Psoas muscle (tissue), 8 donors: Measurements from ENCODE around the gene TSGA10. TPM values are rescaled to one million over a fixed set of nuclear protein-coding genes. Genes with fewer than 3 reads are reported as not detected.

Source experiments
- ATAC-seq, 4 donors: fragments of 200-7000 bp; cut with Tn5 transposase; one replicate each; pipeline ENCODE4 v1.9.1; 2020; ENCODE audit warnings: moderate library complexity in 3 of 4, mild to moderate bottlenecking in 2 of 4
- DNase-seq, 2 donors: peaks; one replicate each; pipeline ENCODE4 v3.0.0-alpha.2; 2020
- H3K27ac ChIP-seq: fragments of 200-600 bp; one replicate; pipeline ENCODE4 v1.8.0; 2022
- H3K27me3 ChIP-seq, 3 donors: fragments of 200-600 bp in 1 of 3; one replicate each; pipeline versions ENCODE4 v1.6.1 to v1.8.0; 2013 to 2022; ENCODE audit warnings: low read length in 2 of 3, mild to moderate bottlenecking in 2 of 3, moderate library complexity in 1 of 3; ENCODE audit not compliant: insufficient read depth in 3 of 3
- H3K36me3 ChIP-seq, 2 donors: fragments of 200-600 bp in 1 of 2; one replicate each; pipeline versions ENCODE4 v1.6.1 to v1.8.0; 2013 to 2022; ENCODE audit warnings: low read depth in 1 of 2, mild to moderate bottlenecking in 1 of 2, moderate library complexity in 1 of 2; ENCODE audit not compliant: insufficient read depth in 1 of 2
- H3K4me1 ChIP-seq: fragments of 200-600 bp; one replicate; pipeline ENCODE4 v1.8.0; 2022
- H3K4me3 ChIP-seq: fragments of 200-600 bp; one replicate; pipeline ENCODE4 v1.8.0; 2022; ENCODE audit warnings: mild to moderate bottlenecking
- H3K9me3 ChIP-seq: fragments of 200-600 bp; one replicate; pipeline ENCODE4 v1.8.0; 2022
- CTCF ChIP-seq: fragments of 200-600 bp; IDR thresholded peaks from one replicate; pipeline ENCODE4 v1.8.0; 2022; ENCODE audit warnings: antibody characterized with exemption
- WGBS, 3 donors: extraction: QIAGEN DNeasy Blood & Tissue Kit; methylation state at CpG; one replicate each; pipeline versions ENCODE4 v1.1.6 to v1.1.7; 2013; 5-methylcytosine and 5-hydroxymethylcytosine counted together
- intact Hi-C, 2 donors: fragments of 100-400 bp; cut with DNase I; formaldehyde crosslinking; loops; one replicate each; pipeline versions ENCODE4 v1.11.0 to v1.14.2; 2022
- polyA plus RNA-seq, 3 donors: library from polyadenylated mRNA; stranded (reverse); fragments of 200-250 nt; gene quantifications; one replicate each; pipeline ENCODE4 v1.2.3, GENCODE V29; 2013
- total RNA-seq, 4 donors: library from RNA; stranded (reverse); fragmentation: NEBNext Ultra II Directional in 2 of 4; extraction: Animal tissue kit (Norgen Biotek cat#: 25700) in 2 of 4; gene quantifications; one replicate each; pipeline versions ENCODE4 v1.2.1 to v1.2.4, GENCODE V29; 2021 to 2023
- donor health status: healthy with polysubstance abuse.
- donor health status: DM: no; HTN: no; CAD: no; lungs with moderate emphysema.
- donor health status: Bipolar disorder and iron deficiency.
- donor health status: healthy.
- donor health status: DM: yes; HTN: yes; CAD: no.
- donor health status: DM: no; HTN: no; CAD: no.
- donor health status: DM: no; HTN: no; CAD: no.
- donor health status: DM: yes; HTN: yes; CAD: no.

The TSGA10 gene
- total and polyA plus RNA-seq, 7 donors: 0.08 to 3.7 (median 1.8) TPM

GRCh38 chr2:99112617-99113016 lies 42.1 kb downstream of the TSGA10 start:
- Histone ChIP-seq H3K27me3 (no peaks in the 10 kb centered on the region), H3K27ac (no peak overlapping the region), H3K4me1 (no peaks in the 10 kb centered on the region), H3K4me3 (no peak overlapping the region), H3K36me3 (no peaks in the 10 kb centered on the region), H3K9me3 (no peaks in the 10 kb centered on the region)
- DNase-seq (no peak), ATAC-seq (no peak)
- TF ChIP-seq CTCF: no peak
- WGBS, 3 donors: 78 to 85% (median 83%) methylated on average over 4 of the region's 4 CpGs
- intact Hi-C loops: no loop called here

GRCh38 chr2:99111945-99112344 lies 42.8 kb downstream of the TSGA10 start:
- H3K9me3 ChIP-seq: no peaks in the 10 kb centered on the region
- H3K27me3 ChIP-seq: no peaks in the 10 kb centered on the region
- intact Hi-C loops: no loop called here
- ATAC-seq (no peak), DNase-seq (no peak)
- WGBS, 3 donors: 91 to 97% (median 96%) methylated on average over 1 of the region's 1 CpG
- no peaks in the 10 kb centered on the region for H3K4me1 ChIP-seq
- H3K4me3 ChIP-seq: no peak overlapping the region
- no peak overlapping the region for H3K27ac ChIP-seq
- H3K36me3 ChIP-seq: no peaks in the 10 kb centered on the region
- no peak for TF ChIP-seq CTCF

GRCh38 chr2:99111236-99111635 lies 43.5 kb downstream of the TSGA10 start:
- Histone ChIP-seq H3K4me1 (no peaks in the 10 kb centered on the region), H3K9me3 (no peaks in the 10 kb centered on the region), H3K4me3 (no peak overlapping the region), H3K27ac (no peak overlapping the region), H3K27me3 (no peaks in the 10 kb centered on the region), H3K36me3 (no peaks in the 10 kb centered on the region)
- TF ChIP-seq CTCF: no peak
- 73 to 89% (median 73%) methylated on average over 2 of the region's 2 CpGs for WGBS, 3 donors
- DNase-seq (no peak), ATAC-seq (no peak)
- intact Hi-C loops: no loop called here

- DNase-seq: no peak
Measured at GRCh38 chr2:99106913-99107312, 47.8 kb downstream of the TSGA10 start.

More at GRCh38 chr2:99106913-99107312, 47.8 kb downstream of the TSGA10 start:
- WGBS, 3 donors: 62 to 72% (median 64%) methylated on average over 2 of the region's 2 CpGs
- Histone ChIP-seq H3K4me3 (no peak overlapping the region), H3K4me1 (no peaks in the 10 kb centered on the region), H3K9me3 (no peaks in the 10 kb centered on the region), H3K27me3 (no peaks in the 10 kb centered on the region), H3K36me3 (no peaks in the 10 kb centered on the region), H3K27ac (no peak overlapping the region)
- TF ChIP-seq CTCF: no peak
- intact Hi-C loops: no loop called here
- no peak for ATAC-seq
